GM12864 (cell line): Measurements from ENCODE around the gene ASNSD1.

Source experiments
- DNase-seq: peaks from one replicate; pipeline ENCODE4 v3.0.0-alpha.2; 2011; ENCODE audit warnings: low read depth
- H3K4me3 ChIP-seq: 2 replicates; pipeline ENCODE4 v1.5.1; 2011; ENCODE audit warnings: mild to moderate bottlenecking, low read depth, low read length, control low read depth
- TF ChIP-seq, protein P1 (sequence below): IDR thresholded peaks from 2 replicates; pipeline ENCODE4 v1.5.1; 2011; ENCODE audit warnings: low read depth, mild to moderate bottlenecking, moderate library complexity, low read length, control low read depth, inconsistent platforms; ENCODE audit errors: missing control alignments

The ASNSD1 gene

DNA sequence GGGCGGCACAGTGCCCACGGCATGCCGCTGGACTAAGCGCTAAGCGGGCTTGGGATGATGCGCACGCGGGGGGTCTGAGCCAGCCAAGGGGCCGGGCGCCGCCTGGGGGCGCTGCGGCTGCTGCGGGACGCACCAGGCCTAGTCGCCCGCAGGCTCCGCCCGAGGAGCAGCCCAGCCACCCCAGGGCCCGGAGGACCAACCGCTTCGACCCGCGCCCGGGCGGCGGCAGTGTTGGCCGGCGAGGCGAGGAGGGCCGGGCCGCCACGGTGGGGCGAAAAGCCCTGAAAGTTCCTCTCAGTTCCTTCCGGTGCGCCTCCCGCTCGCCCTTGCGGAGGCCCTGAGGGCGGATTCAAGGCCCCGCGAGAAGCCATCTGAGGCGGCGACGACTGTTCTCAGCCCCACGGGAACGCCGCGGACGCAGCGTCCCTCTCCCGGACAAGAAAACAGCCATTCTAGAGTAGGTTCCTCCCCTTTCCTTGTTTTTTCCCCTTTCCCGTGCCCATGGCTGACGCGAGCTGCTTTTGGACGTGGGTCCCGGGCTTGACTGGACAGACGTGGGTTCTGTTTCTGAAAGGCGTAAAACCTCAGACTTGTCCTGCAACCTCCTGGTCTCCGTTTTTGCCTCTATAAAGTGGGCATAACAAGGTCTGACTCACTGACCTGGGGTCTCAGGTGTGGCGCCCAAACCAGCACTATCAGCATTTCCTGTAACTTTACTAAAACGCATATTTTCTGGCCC is 13.3 kb downstream of the ASNSD1 start, which contains the start of gene ANKAR:
ANKAR (plus strand) TSS at position 297 of the 739 bp plus-strand sequence. CDS start 1,821 bp downstream, outside the sequence.
- DNase-seq: peak; percentile 56
- peak within 1 kb of the TSS; percentile 69 for H3K4me3 ChIP-seq
- TF ChIP-seq, protein P1, sequence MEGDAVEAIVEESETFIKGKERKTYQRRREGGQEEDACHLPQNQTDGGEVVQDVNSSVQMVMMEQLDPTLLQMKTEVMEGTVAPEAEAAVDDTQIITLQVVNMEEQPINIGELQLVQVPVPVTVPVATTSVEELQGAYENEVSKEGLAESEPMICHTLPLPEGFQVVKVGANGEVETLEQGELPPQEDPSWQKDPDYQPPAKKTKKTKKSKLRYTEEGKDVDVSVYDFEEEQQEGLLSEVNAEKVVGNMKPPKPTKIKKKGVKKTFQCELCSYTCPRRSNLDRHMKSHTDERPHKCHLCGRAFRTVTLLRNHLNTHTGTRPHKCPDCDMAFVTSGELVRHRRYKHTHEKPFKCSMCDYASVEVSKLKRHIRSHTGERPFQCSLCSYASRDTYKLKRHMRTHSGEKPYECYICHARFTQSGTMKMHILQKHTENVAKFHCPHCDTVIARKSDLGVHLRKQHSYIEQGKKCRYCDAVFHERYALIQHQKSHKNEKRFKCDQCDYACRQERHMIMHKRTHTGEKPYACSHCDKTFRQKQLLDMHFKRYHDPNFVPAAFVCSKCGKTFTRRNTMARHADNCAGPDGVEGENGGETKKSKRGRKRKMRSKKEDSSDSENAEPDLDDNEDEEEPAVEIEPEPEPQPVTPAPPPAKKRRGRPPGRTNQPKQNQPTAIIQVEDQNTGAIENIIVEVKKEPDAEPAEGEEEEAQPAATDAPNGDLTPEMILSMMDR: peak; percentile 79

DNA sequence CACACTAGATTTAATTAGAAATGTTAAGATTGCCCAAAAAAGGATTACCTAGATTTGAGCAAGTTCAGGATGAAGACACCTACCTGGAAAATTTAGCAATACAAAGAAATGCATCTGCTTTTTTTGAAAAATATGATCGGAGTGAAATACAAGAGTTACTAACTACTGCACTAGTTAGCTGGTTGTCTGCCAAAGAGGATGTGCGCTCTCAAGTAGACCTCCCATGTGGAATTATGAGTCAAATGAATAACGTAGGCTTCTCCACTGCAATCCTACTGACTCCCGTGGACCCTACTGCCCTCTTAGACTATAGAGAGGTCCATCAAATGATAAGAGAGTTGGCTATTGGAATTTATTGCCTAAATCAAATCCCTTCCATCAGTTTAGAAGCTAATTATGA is 15.2 kb downstream of the ASNSD1 start:
- H3K4me3 ChIP-seq: no peak overlapping the region
- DNase-seq: no peak
- TF ChIP-seq, protein P1: no peak

DNA sequence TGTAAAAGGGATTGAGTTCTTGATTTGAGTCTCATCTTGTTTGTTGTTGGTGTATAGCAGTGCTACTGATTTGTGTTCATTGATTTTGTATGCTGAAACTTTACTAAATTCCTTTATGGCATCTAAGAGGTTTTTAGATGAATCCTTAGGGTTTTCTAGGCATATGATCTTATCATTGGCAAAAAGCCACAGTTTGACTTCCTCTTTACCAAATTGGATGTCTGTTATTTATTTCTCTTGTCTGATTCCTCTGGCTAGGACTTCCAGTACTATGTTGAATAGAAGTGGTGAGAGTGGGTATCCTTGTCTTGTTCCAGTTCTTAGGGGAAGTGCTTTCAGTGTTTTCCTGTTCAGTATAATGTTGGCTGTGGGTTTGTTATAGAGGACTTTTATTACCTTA is 18.0 kb downstream of the ASNSD1 start:
- H3K4me3 ChIP-seq: no peak overlapping the region
- no peak for DNase-seq
- TF ChIP-seq, protein P1: no peak

DNA sequence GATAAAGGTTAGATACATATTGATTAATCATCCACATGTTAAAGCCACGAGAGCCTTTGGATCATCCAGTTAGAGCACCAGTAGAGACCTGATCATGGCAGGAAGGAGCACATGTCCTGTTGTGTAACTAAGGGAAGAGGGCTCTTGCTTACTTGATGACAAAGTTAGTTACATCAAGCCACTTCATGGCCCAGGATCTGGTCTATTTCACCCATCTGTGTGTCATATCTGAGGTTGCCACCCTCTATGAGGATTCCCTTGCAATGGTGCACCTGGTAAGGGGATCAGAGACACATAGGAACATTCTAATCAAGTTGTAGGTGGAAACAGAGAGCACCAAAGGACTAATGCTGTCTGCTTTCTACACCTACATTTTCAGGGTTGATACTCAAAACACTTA is 19.9 kb downstream of the ASNSD1 start:
- no peak overlapping the region for H3K4me3 ChIP-seq
- no peak for DNase-seq
- TF ChIP-seq, protein P1: no peak

DNA sequence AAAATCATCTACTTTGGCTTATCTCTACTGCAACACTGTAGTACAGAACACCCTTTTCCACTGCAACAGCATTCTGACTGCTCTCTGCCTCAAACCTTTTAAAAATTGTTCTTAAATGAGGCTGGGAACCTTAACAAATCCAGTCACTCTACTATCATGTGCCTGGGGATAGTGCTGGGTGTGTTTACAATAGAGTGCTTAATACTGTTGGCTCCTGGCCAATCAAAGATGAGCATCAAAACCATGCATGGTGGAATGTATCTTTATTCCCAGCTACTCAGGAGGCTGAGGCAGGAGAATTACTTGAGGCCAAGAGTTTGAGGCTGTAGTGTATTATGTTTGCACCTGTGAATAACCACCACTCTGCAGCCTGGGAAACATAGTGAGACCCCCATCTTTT is 20.6 kb downstream of the ASNSD1 start:
- no peak overlapping the region for H3K4me3 ChIP-seq
- TF ChIP-seq, protein P1: no peak
- DNase-seq: no peak

DNA sequence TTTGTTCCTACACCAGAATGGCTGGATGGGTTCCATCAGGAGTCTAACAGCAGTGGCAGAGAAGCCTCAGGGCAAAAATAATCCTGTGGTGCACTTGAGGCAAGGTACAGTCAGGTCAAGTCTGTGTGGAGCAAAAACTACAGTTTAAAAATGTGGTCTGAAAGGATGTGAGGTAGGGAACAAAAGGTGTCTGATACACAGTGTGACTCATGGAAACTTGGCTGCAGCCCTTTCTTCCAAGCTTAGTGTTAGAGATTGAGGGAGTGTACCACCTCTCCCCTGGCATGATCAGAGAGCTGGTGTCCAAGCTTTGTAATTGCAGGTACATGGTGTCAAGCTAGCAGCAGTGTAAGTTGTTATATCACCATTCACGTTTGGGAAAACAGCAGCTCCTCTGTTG is 22.1 kb downstream of the ASNSD1 start:
- TF ChIP-seq, protein P1: no peak
- no peak overlapping the region for H3K4me3 ChIP-seq
- DNase-seq: no peak

DNA sequence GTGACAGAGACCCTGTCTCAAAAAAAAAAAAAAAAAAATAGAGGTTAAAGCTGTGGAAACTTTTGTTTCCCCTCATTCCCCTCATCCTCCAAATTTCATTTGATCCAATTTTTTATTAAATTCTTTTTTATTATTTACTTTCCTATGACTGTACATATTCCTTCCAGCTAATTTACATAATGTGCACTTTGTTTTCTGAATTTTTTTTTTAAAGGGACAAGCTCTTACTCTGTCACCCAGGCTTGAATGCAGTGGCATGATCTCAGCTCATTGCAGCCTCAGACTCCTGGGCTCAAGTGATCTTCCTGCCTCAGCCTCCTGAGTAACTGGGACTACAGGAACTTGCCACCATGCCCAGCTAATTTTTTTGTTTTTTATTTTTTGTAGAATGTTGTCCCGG is 23.6 kb downstream of the ASNSD1 start:
- TF ChIP-seq, protein P1: no peak
- no peak for DNase-seq
- no peak overlapping the region for H3K4me3 ChIP-seq
